NOMO-1 treated with dmso at 0.1 percent for 144 hours (cell line): ENCODE results near the gene BRS3.
A peak's percentile ranks its signal among the peaks of the same experiment; 100 is the strongest.

Experiments used
- DNase-seq: peaks from one replicate; lab custom pipeline; 2025; ENCODE audit not compliant: unreplicated experiment; lab: John Stamatoyannopoulos, UW

BRS3 gene

DNA sequence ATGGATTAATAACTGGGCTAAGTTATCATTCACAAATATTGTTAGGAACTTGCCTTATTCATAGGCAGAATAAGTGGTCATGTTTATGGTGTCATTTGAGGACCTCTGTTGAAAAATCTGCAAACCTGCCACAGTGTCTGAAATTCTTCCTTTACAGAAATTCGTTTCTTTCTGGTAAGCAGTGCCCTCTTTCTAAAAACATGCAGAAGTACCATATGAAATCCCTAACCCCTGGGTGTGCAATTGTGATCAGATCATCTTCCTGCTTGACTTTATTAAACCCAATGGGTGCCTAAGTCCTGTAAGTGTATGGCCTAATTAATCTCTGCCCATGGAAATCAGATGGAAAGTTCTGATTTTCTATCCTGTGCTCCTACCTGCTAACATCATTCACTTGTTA is 5.3 kb downstream of the BRS3 start:
- peak; percentile 41 for DNase-seq

DNA sequence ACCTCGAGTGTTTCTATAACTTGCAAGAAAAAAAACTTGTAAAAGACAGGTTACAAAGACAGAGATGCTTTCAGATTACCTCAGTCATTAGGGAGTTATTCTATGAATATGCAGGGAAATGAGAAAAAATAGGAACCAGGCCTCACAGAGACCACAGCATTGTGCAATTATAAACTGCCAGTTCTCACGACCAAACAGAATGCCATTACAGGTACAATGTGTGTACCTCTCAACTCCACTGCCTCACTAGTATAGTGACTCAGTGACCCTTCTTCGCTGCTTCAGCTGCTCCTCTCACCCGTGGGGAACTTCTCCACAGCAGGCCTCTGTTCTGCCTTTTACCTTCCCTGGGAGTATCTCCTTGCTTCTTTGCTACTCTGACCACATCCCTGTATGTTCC is 7.3 kb downstream of the BRS3 start:
- peak; percentile 65 for DNase-seq

DNA sequence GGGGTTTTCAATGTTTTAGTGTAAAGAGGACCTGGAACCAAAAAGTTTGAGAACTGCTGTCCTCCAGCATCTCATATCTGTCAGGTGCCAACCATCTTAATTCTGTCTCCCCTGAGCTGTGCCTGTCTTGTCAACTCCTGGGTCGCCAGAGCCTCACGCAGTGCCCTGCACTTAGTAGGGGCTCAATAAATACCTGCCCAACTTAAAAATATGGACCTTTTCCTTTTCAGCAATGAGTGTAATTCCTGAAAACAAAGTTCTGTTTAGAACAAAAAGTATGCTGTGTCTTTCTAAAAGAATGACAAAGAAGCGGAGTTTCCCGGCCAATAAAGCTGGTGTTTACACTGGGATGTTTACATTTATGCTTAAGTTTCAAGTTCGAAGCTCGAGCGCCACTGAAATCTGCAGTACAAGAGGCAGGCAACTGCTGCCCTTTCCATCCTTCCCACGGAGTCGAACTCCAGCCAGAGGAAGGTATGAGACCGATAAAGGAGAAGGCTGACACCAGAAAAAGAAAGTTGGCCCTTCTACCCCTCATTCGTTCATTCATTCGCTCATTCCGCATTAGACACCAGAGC is 8.5 kb downstream of the BRS3 start:
- no peak for DNase-seq

DNA sequence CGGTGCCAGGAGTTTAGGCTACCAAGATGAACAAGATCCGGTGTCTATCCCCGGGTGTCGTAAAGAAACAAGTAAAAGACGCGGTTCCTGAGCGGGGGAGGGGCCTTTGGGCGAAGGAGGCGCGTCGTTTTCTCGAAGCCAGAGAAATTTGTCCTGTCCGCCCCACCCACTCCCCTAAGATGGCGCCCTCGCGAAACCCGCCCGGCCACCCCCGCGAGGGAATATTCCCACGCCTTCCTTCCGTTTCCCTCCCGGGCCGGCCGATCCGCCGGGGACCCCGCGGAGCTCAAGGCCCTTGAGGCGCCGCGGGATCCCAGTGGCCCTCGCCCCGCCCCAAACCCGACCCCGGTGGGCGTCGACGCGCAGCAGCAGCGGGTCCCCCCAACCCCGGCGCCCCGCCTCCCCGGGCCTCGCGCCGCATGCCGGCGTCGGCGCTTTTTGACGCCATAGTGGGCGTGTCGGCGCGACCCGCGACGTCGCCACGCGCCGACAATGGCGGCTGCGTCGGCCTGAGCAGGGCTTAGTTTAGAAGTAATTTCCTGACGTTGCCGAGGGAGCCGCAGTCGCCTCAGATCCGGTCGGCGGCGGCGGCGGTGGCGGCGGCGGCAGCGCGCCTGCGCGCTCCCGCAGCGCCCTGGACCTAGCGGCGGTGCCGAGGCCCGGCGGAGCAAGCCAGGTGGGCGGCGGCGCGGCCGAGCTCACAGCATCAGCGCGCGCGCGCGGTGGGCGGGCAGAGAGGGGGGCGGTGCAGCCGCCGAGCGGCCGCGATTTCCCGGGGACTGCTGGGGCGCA is 9.2 kb downstream of the BRS3 start:
- peak; percentile 73 for DNase-seq

DNA sequence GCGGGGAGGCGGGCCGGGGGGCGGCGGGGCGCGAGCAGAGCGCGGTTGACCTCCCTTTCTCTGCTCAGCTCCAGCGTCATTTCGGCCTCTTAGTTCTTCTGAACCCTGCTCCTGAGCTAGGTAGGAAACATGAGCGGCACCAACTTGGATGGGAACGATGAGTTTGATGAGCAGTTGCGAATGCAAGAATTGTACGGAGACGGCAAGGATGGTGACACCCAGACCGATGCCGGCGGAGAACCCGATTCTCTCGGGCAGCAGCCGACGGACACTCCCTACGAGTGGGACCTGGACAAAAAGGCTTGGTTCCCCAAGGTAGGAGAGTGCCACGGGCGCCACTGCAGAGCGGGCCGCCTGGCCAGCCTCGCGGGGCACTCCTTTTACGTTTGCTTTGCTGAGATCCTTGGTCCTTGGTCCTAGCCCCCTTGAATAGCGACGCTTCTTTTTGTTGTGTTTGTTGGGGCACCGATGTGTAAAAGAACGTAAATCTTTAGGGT is 9.9 kb downstream of the BRS3 start, which contains the start of gene HTATSF1:
TSS of gene HTATSF1 (plus strand) at position 37 of the 497 bp plus-strand sequence. CDS start at position 130, 93 bp downstream.
- DNase-seq = no peak

DNA sequence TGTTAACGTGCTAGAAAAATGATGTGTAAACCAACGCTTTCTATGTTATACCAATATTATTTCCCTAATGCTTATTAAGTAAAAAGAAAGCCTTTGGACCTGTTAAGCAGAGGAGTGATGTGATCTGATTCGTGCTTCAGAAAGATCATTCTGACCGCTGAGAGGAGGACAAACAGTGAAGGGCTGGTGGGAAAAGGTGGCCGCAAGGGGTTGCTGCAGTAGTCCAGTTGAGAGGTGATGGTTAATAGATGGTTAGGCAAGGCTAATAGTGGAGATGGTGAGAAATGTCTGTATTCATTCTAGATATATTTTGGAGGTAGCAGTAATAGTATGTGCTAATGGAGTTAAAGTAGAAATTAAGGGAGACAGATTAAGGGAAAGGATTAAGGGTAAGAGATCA is 31.3 kb downstream of the BRS3 start:
- DNase-seq = no peak

DNA sequence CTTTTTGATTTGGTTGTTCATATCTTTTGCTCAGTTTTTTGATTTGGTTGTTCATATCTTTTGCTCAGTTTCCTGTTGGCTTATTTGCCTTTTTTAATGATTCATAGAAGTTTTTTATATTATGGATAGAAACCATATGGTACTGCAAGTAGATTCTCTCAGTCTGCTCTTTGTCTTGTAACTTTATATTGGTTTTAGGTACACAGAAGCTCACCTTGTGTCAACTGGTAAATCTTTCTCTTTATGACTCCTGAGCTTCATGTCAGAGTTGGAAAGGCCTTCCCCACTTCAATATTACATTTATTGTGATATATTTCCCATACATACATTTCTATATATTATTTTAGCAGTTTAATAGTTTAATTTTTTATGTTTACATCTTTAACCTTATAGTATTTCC is 36.0 kb downstream of the BRS3 start:
- no peak for DNase-seq

DNA sequence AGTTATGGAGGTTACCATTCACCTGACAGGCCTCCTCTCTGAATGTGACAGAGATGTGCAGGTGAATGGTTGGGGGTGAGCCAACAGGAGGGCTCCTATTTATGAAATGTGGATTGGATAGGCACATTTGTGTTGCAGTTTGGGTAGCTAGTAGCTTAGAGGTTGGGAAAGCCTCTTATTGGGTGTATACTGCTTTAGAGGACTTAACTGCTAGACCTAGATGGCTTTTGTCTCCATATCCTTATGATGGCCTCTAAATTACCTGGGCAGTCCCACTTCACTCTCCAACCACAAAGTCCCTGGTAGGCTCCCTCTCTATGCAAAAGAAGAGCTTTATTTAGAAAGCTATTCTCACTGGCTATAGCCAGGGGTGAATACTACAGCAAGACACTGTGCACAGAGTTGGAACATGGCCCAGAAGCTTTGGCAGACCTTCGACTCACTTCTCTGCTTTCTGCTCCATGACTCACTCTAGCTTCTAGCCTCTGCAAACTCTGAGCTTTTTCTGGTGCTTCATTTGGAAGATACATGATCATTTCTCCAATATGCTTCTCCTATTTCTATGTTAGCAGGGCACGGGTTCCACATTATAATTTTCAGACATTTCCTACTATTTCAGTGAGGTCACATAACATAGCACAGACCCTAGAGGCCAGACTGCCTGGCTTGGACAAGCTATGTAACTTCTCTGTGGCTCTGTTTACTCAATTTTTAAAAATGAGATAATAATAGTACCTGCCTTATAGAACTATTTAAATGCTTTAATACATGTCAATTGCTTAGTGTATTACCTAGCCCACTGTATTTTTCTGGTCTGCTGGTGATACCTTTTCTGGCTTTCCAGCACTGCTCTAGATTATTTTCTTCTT is 38.2 kb downstream of the BRS3 start:
- DNase-seq = no peak

DNA sequence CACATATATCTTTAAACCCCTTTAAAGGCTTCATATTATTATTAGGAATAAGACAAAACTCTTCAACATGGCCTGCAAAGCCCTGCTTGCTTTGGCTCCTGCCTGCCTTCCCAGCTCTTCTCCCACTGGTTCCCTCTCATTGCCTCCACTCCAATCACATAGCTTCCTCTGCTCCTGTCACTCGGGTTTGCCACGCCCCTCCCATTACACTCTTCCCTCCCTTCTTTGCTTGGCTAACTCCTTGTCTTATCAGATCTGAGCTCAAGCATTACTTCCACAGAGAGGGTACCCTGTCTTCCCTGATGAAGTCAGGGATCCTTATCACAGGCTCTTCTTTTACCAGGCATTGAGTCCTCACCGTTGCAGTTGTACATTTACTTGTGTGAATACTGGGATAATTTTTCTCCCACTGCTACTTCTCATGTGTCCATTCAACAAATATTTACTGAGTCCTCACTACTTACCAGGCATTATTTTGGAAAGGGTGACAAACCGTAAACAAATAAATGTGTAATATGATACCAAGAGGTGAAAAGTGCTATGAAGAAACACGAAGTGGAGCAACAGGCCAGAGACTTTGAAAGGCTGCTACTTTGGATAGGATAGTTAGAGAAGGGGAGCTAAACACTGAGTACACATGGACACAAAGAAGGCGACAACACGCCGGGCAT is 41.0 kb downstream of the BRS3 start:
- DNase-seq = no peak

DNA sequence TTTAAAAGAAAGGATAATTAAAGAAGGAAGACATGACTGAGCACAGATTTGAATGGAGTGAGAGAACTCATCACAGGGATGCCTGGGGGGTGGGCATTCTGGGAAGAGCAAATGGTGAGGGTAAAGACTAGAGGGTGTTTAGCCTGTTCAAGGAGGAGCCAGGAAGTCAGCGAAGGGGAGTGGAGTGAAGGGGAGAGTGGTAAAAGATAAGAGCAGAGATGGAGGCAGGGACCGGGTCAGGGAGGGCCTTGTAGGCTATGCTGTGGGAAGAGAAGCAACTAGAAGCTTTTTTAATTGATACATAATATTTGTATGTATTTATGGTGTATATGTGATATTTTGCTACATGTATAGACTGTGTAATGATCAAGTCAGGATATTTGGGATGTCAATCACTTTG is 42.0 kb downstream of the BRS3 start:
- no peak for DNase-seq

DNA sequence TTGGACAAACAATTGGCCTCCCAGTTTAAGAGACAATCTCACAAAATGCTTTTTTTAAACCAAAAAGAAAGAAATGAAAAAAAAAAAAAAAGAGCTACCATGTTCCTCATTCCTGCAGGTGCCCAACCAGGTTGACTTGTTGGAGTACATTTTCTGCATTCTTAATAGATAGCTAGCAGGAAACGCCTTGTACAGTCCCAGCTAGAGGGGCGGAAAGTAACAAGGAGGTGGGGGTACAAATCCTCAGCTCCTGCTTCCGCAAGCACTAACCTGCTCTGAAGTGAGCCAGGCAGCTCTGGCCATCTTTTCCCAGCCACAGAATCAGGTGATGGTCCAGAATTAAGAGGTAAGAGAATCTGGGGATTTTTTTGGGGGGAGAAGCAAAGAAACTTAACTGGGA is 44.2 kb downstream of the BRS3 start, which contains the start of gene VGLL1:
TSS of gene VGLL1 (plus strand) at position 265 of the 400 bp plus-strand sequence. CDS start 3,806 bp downstream, outside the sequence.
- no peak for DNase-seq

DNA sequence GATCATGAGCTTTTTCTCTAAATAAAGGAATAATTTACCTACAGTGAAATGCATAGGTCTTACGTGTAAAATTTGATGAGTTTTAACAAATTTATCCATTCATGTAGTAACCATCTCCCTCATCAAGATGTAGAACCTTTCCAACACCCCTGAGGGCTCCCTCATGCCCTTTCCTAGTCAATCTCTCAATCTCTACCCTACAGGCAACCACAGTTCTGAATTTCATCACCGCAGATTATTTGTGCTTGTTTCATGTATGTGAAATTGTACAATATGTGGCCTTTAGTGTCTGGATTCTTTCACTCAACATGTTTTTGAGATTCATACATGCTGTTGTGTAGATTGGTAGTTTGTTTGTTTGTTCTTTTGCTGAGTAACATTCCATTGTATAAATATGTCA is 46.4 kb downstream of the BRS3 start:
- DNase-seq = no peak

DNA sequence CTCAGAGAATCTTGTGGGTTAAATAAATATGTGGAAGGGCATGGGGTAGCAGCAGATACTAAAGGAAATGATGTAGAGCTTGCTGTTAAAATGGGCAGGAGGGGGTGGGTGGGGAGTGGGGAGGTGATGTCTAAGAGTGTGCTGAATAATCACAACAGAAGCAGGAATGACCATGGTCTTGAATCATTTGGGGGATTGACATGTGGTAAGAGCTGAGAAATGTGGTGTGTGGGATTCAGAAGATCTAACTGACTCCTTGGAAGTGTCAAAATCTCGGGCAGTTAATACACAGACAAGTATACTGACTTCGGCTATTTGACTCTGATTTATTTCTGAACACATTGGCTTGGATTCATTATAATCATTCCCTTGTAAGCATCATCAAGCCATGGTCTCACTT is 51.1 kb downstream of the BRS3 start:
- no peak for DNase-seq

DNA sequence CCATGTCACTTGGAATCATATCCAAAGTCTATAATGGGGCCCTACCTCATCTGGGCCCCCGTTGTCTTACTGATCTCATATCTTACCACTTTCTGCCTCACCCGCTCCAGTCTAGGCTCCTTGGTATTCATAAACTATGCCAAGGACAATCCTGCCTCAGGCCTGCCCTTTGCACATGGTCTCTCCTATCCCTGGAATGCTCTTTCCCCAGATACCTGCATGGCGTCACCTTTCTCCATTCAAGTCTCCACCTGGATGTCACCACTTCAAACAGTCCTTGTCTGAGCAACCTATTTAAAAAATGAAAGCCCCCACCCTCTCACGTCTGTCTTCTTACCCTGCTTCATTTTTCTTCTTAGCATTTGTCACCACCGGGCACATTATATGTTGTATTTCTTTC is 52.5 kb downstream of the BRS3 start:
- DNase-seq = no peak

DNA sequence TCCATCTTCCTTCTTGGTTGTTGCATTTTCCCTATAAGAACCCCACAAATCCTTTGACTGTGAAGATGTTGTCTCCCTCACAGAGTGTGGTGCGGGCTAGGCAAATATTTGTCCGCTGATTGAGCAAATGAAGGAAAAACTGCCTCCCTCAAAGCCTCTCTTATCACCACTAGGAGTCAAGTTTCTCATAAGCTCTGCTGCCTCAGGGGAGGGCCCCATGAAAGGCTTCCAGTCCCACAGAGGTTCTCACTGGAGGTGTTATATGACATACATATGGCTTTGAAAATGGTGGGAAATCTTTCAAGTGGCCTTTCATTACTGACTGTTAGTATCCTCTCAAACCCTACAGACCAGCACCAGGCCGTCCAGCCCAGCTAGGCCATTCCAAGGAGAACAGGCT is 53.5 kb downstream of the BRS3 start:
- no peak for DNase-seq

DNA sequence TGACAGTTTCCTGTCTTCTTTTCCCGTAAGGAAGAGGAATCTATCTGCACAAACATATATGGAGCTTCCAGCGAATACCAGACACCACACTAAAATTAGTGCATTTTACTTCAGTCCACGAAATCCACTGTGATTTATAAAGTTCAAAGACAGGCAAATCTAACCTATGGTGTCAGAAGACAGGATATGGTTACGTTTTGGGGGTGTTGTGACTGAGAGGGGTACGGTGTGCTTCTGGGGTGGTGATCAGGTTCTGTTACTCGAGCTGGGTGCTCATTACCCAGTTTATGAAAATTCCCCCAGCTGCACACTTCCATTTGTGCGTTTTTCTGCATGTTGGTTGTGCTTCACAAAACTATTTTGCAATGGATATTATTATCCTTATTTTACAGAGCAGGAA is 54.5 kb downstream of the BRS3 start:
- no peak for DNase-seq
